ENCODE results near the gene TEX36. TPM values are rescaled to one million over a fixed set of nuclear protein-coding genes. Genes with fewer than 3 reads are reported as not detected.

TEX36 gene
- total RNA-seq, 1 donor from 2014 or later: not detected

DNA sequence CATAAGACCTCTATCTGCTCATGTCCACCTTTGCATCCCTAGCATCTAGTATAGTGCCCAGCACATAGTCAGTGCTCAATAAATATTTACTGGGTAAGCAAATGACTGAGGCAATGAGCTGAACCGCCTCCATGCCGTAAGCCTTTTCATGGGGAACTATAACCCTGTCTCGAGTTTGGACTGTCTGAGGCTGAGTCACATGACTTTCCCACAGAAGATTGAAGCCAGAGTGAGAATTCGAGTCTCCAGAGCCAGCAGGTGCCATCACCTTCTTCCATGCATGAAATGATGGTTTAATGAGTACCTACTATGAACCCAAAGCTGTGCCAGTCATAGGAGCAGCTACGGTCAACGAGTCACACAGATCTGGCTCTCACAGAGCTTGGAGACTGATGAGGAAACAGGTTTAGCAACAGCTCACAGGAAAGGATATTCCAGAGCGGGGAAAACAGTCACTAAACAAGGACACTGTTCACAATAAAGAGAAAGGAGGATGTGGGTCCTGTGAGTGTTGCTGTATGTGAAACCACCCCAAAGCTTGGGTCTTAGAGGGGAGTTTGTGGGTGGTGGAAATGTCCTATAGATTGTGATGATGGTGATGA, 75.2 kb downstream of the TEX36 start:
- no peak for DNase-seq (ENCODE audit: low spot score)
- no peak for ATAC-seq
- intact Hi-C loops (cut with DNase I): no loop called here

DNA sequence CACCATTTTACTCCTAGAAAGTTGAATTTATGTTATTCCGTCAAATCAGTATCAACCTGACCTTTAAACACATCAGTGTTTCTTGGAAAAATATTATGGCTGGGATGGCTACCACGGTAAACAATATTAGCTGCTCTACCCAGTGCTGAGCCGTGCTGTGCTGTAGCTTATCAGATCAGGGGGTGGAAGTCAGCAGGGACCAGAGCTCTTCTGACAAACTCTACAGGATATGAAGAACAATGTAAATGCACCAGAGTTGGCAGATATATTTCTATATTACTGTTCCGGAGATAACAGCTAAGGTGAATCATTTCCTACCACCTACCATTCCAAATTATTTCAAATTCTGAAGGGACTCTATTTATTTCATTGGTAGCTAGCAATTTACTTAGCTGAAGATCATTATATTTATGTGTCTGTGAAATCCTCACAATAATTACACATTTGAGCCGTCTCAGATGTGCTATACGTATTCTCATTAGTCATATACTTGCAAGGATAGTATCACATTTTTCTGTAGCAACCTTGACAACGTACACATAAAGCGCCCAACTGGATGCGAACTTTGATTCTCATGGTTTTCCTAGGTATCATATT, 76.5 kb downstream of the TEX36 start:
- ATAC-seq: no peak
- DNase-seq (ENCODE audit: low spot score): no peak
- intact Hi-C loops (cut with DNase I): no loop called here

Other genes with a start within 250 kb of the TEX36 start
- gene EDRF1, start 36.5 kb upstream of the TEX36 start, total RNA-seq: 28.6 TPM
- 0.31 TPM for gene MMP21, start 92.7 kb upstream of the TEX36 start, total RNA-seq
- 30.6 TPM for gene UROS, start 140.1 kb upstream of the TEX36 start, total RNA-seq
- 31.3 TPM for gene BCCIP, start 140.4 kb upstream of the TEX36 start, total RNA-seq
- 20.8 TPM for gene DHX32, start 198.1 kb upstream of the TEX36 start, total RNA-seq
- gene FANK1, start 213.4 kb upstream of the TEX36 start, total RNA-seq: 2.1 TPM

Measured in sciatic nerve (tissue), 2 donors.